Measurements from ENCODE around the gene LTA4H. TPM values are rescaled to one million over a fixed set of nuclear protein-coding genes. Genes with fewer than 3 reads are reported as not detected.
"Not testable (repeated sequence)": the region's sequence is repeated elsewhere in the genome, so short reads cannot be mapped to it uniquely, and the experiment has no call there.

Gene LTA4H
- total RNA-seq, 8 experiments from 2014 or later, result 56.7 to 258 (median 66.9) TPM

DNA sequence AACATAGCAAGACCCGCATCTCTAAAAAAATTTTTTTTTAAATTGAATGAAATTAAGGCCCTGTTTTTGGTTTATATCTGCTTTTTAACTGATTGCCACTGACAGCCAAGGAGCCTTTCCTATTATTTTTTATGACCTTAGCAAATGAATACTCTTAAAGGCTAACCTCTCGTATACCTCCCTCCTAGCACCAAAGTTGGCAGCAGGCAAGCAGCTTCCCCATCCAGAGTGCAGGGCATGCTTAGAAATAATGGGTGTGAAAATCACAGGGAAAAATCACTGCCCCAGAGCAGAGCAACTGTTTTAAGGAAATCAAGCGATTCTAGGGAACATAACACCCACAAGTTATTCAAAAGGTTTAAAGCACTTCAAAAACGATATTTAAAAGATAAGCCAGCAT is 59.9 kb downstream of the LTA4H start:
- Histone ChIP-seq H3K4me3 (no peak overlapping the region), H3K27ac (no peak overlapping the region), H3K4me1 (replicated peaks in 1 of 2) (peaks cover 10 to 11% of the 10 kb centered on the region in 2 donors)
- in situ Hi-C loops (cut with MboI; ENCODE audit: low pct_unique_long_range_greater_than_20kb in 2 of 9, low sequenced_read_pairs in 9 of 9, unreplicated experiment in 9 of 9), result loop anchor here in 2 of 9 experiments (25.0 kb wide), 2 partner anchors 363 to 388 kb away; no protein-coding TSS in a partner anchor
- ATAC-seq (replicated peaks in 6 of 8), result no peak
- 53 to 100% (median 92%) methylated on average over 1 to 4 of the region's 4 CpGs for WGBS, 10 experiments

DNA sequence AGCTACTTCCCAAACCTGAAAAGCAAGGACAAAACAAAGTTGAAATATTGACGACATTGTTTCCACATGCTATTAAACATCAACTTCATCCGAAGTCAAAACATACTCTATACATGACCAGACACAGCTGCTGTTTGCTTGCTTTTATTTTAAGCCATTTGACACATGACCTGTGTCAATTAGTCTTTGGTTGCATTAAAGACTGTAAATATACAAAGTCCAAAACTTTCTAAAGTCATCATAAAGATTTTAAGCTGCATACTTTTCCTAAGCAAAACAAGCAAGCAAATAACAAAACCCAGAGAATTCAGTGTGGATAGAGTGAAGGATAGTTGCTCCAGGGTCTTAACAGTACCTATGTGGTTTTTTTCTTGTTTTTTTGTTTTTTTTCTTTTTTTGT is 61.0 kb downstream of the LTA4H start:
- in situ Hi-C loops (cut with MboI; ENCODE audit: low pct_unique_long_range_greater_than_20kb in 2 of 9, low sequenced_read_pairs in 9 of 9, unreplicated experiment in 9 of 9), result no loop called here
- no peak for ATAC-seq (replicated peaks in 6 of 8)
- 84 to 100% (median 92%) methylated on average over 1 to 2 of the region's 2 CpGs; no CpG with 5 or more reads in 1 of the 10 experiments for WGBS, 10 experiments
- no peak overlapping the region for H3K27ac ChIP-seq
- peaks cover 10 to 11% of the 10 kb centered on the region in 2 donors for H3K4me1 ChIP-seq (replicated peaks in 1 of 2)
- H3K4me3 ChIP-seq, result no peak overlapping the region

DNA sequence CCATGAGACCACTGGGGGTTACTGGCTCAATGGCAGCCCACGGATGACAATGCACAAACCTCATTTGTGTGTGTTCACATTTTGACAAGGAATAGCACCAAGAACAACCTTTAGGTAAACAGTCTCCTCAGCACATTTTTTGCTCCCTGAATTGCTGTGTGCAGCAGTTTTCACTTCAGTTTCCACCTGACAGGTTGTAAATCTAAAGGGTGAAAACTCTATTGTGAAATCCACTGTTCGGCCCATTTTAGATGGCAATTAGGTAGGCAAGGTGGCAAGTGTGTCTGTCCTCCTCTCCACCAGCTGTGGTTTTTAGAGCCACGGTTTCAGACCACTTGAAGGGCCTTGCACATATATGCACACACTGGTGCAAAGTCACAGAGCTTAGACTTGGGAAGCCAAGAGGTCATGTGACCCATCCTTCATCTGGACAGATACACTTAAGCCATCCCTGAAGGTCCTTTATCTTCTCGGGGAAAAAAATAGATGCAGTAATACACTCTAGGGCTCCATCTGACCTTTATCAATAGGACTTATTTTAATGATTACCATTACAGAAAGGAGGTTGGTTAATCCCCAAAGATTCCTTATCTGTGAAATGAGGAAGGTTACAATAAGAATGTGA is 62.4 kb downstream of the LTA4H start:
- Histone ChIP-seq H3K4me1 (replicated peaks in 1 of 2) (peaks cover 10 to 11% of the 10 kb centered on the region in 2 donors), H3K4me3 (no peak overlapping the region), H3K27ac (no peak overlapping the region)
- 0 to 100% (median 39%) methylated on average over 1 to 3 of the region's 4 CpGs; no CpG with 5 or more reads in 3 of the 10 experiments for WGBS, 10 experiments
- in situ Hi-C loops (cut with MboI; ENCODE audit: low pct_unique_long_range_greater_than_20kb in 2 of 9, low sequenced_read_pairs in 9 of 9, unreplicated experiment in 9 of 9), result no loop called here
- ATAC-seq (replicated peaks in 6 of 8), result peak in 3 of 8 experiments; percentile 31 to 56 (median 52)

DNA sequence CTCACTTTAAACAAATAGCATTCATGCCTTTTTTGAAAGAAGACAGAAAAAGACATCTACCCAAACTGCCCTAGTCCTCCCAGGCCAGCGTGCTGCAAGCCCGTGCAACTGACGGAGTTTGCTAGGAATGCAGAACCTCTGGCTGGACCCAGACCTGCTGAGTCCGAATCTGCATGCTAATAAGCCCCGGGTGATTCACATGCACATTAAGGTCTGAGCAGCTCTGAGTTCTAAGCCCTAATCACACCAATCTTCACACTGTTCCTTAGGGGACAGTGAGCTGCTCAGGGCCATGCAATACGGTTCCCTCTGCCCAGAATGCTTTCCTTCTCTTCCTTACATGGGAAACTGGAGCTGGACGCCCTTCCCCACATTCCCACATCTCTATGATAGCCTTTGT is 64.5 kb downstream of the LTA4H start:
- no peak overlapping the region for H3K27ac ChIP-seq
- H3K4me1 ChIP-seq (replicated peaks in 1 of 2), result peaks cover 10 to 11% of the 10 kb centered on the region in 2 donors
- H3K4me3 ChIP-seq, result no peak overlapping the region
- WGBS, 10 experiments, result 10 to 90% (median 44%) methylated on average over 1 to 7 of the region's 7 CpGs; no CpG with 5 or more reads in 1 of the 10 experiments
- peak in 5 of 8 experiments; percentile 33 to 100 (median 91) for ATAC-seq (replicated peaks in 6 of 8)
- in situ Hi-C loops (cut with MboI; ENCODE audit: low pct_unique_long_range_greater_than_20kb in 2 of 9, low sequenced_read_pairs in 9 of 9, unreplicated experiment in 9 of 9), result no loop called here

DNA sequence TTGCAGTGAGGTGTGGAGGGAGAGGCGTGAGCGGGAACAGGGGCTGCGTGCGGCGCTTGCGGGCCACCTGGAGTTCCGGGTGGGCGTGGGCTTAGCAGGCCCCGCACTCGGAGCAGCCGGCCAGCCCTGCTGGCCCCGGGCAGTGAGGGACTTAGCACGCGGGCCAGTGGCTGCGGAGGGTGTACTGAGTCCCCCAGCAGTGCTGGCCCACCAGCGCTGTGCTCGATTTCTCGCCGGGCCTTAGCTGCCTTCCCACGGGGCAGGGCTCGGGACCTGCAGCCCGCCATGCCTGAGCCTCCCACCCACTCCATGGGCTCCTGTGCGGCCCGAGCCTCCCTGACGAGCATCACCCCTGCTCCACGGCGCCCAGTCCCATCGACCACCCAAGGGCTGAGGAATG is 66.3 kb downstream of the LTA4H start:
- H3K27ac ChIP-seq; H3K4me3 ChIP-seq; ATAC-seq (replicated peaks in 6 of 8); in situ Hi-C loops (cut with MboI; ENCODE audit: low pct_unique_long_range_greater_than_20kb in 2 of 9, low sequenced_read_pairs in 9 of 9, unreplicated experiment in 9 of 9): not testable (repeated sequence)
- H3K4me1 ChIP-seq (replicated peaks in 1 of 2), result peaks cover 10 to 11% of the 10 kb centered on the region in 2 donors
- WGBS, 10 experiments, result 95 to 100% methylated on average over 1 to 4 of the region's 28 CpGs; no CpG with 5 or more reads in 8 of the 10 experiments

DNA sequence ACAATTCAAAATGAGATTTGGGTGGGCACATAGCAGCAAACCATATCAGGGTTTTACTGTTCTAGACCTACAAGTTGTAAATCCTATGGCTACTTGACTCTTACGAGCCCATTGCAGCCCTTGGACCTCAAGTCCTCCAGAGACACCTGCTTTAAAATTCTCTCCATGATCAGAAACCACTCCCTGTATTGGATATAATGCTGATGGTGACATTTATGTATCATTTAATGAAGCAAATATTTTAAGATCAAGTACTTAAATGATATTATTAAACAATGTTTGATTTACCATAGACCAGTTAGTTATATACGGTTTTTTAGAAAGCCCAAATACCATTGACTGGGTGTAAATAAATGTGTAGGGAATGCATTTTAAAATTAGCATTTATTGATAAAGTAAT is 68.1 kb downstream of the LTA4H start:
- 82 to 100% (median 97%) methylated on average over 1 to 2 of the region's 2 CpGs; no CpG with 5 or more reads in 1 of the 10 experiments for WGBS, 10 experiments

DNA sequence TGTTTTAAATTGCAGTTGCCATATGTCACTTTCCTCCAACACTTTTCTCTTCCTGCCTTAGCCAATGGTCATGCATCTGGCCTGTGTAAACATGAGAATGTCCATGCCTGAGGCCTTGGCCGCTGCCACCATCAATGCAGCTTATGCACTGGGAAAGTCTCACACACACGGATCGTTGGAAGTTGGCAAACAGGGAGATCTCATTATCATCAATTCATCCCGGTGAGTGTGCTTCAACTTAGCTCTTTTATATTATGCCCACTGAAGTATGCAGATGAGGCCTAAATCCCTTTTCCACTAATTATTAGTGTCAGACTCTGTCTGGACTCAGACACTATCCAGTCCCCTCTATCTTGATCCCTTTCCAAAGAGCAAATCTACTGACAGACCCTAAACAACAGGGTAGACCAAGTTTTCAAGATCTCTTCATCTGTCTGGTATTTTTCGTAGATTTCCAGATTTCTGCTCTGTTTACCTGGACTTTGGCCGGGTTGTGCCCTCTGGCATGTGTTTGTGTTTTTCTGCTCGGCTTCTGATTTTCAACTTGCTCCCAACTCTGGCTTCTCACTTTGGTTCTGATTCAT is 69.0 kb downstream of the LTA4H start:
- WGBS, 10 experiments, result 33 to 100% (median 90%) methylated on average over 1 to 6 of the region's 7 CpGs; no CpG with 5 or more reads in 1 of the 10 experiments
- Histone ChIP-seq H3K27ac (no peak overlapping the region), H3K4me3 (no peak overlapping the region), H3K4me1 (replicated peaks in 1 of 2) (no peaks in the 10 kb centered on the region)
- ATAC-seq (replicated peaks in 6 of 8), result peak in 2 of 8 experiments; percentile 15 to 81
- in situ Hi-C loops (cut with MboI; ENCODE audit: low pct_unique_long_range_greater_than_20kb in 2 of 9, low sequenced_read_pairs in 9 of 9, unreplicated experiment in 9 of 9), result no loop called here

More for the DNA sequence above, 68.1 kb downstream of the LTA4H start:
- H3K4me3 ChIP-seq, result no peak overlapping the region
- in situ Hi-C loops (cut with MboI; ENCODE audit: low pct_unique_long_range_greater_than_20kb in 2 of 9, low sequenced_read_pairs in 9 of 9, unreplicated experiment in 9 of 9), result no loop called here
- no peak for ATAC-seq (replicated peaks in 6 of 8)
- no peaks in the 10 kb centered on the region for H3K4me1 ChIP-seq (replicated peaks in 1 of 2)
- H3K27ac ChIP-seq, result no peak overlapping the region

DNA sequence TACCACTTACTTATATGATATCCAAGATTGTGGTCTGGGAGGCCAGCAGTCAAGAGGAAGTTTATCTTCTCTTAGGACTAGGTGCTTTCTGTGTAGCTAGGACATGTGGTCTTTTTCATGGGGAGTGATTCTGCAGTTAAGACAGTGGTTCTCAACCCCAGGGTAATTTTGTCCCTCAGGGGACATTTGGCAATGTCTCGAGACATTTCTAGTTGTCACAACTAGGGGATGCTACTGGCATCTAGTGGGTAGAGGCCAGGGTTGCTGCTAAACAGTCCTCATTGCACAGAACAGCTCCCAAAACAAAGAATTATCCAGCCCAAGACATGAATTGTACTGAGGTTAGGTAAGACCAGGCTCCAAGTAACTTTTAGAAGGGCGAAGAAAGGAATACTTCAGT is 72.3 kb downstream of the LTA4H start:
- 53 to 100% (median 83%) methylated on average over 1 to 2 of the region's 2 CpGs; no CpG with 5 or more reads in 1 of the 10 experiments for WGBS, 10 experiments
- H3K27ac ChIP-seq, result no peak overlapping the region
- in situ Hi-C loops (cut with MboI; ENCODE audit: low pct_unique_long_range_greater_than_20kb in 2 of 9, low sequenced_read_pairs in 9 of 9, unreplicated experiment in 9 of 9), result no loop called here
- ATAC-seq (replicated peaks in 6 of 8), result peak in 1 of 8 experiments; percentile 11
- H3K4me1 ChIP-seq (replicated peaks in 1 of 2), result no peaks in the 10 kb centered on the region
- H3K4me3 ChIP-seq, result no peak overlapping the region

DNA sequence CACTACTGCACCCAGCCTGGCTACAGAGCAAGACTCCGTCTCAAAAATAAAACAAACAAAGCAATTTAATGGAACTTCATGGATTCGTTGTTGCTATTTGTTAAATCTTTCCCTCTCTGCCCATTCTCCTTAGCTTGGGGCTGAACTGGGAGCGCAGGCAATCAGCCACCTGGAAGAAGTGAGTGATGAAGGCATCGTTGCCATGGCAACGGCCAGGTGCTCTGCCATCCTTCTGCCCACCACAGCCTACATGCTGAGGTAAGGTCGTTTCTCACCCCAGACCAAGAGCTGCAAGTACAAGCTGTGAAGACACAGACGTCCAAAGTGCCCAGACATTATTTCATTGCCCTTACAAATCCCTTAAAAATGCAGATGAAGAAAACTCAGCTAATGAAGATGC is 73.2 kb downstream of the LTA4H start:
- no peak overlapping the region for H3K4me3 ChIP-seq
- 9 to 100% (median 80%) methylated on average over 1 to 6 of the region's 7 CpGs; no CpG with 5 or more reads in 2 of the 10 experiments for WGBS, 10 experiments
- no peaks in the 10 kb centered on the region for H3K4me1 ChIP-seq (replicated peaks in 1 of 2)
- in situ Hi-C loops (cut with MboI; ENCODE audit: low pct_unique_long_range_greater_than_20kb in 2 of 9, low sequenced_read_pairs in 9 of 9, unreplicated experiment in 9 of 9), result no loop called here
- no peak for ATAC-seq (replicated peaks in 6 of 8)
- H3K27ac ChIP-seq, result no peak overlapping the region

DNA sequence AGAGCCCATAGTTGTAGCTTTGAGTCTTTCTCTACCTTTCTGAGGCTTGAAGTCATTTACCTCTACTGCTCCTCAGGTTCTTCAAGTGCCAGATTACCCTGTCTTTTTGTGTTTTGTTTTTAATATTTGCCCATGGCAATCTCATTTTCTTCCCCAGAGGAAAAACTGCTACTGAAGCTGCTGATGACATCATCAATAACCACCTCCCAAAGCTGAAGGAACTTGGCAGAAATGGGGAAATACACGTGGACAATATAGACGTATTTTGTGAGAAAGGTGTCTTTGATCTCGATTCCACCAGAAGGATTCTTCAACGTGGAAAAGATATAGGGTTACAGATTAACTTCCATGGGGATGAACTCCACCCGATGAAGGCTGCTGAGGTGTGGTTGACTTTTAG is 75.1 kb downstream of the LTA4H start:
- H3K27ac ChIP-seq, result no peak overlapping the region

DNA sequence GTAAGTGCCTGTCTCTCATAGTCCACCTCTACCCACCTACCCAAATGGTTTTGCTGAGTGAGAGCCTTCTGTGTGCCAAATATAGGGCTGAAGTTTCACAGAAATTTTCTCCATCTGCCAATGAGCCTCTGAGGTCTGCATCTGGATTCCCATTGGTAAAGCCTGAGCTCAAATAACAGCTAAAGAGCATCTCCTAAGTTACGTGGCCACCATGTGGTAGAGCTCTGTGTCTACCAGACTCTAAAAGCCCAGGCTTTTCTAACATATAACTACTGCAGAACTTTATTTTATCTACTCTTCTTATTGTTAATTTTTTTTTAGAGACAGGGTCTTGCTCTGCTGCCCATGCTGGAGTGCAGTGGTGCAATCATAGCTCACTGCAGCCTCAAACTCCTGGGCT is 76.3 kb downstream of the LTA4H start:
- Histone ChIP-seq H3K4me3 (no peak overlapping the region), H3K4me1 (replicated peaks in 1 of 2) (no peaks in the 10 kb centered on the region), H3K27ac (no peak overlapping the region)
- in situ Hi-C loops (cut with MboI; ENCODE audit: low pct_unique_long_range_greater_than_20kb in 2 of 9, low sequenced_read_pairs in 9 of 9, unreplicated experiment in 9 of 9), result no loop called here
- ATAC-seq (replicated peaks in 6 of 8), result peak in 2 of 8 experiments; percentile 22 to 95
- WGBS, 10 experiments, result 80 to 100% (median 80%) methylated on average over 1 of the region's 1 CpG; no CpG with 5 or more reads in 7 of the 10 experiments

More for the DNA sequence above, 75.1 kb downstream of the LTA4H start:
- WGBS, 10 experiments, result 7 to 90% (median 60%) methylated on average over 1 to 5 of the region's 5 CpGs
- no peaks in the 10 kb centered on the region for H3K4me1 ChIP-seq (replicated peaks in 1 of 2)
- in situ Hi-C loops (cut with MboI; ENCODE audit: low pct_unique_long_range_greater_than_20kb in 2 of 9, low sequenced_read_pairs in 9 of 9, unreplicated experiment in 9 of 9), result no loop called here
- H3K4me3 ChIP-seq, result no peak overlapping the region
- ATAC-seq (replicated peaks in 6 of 8), result no peak

DNA sequence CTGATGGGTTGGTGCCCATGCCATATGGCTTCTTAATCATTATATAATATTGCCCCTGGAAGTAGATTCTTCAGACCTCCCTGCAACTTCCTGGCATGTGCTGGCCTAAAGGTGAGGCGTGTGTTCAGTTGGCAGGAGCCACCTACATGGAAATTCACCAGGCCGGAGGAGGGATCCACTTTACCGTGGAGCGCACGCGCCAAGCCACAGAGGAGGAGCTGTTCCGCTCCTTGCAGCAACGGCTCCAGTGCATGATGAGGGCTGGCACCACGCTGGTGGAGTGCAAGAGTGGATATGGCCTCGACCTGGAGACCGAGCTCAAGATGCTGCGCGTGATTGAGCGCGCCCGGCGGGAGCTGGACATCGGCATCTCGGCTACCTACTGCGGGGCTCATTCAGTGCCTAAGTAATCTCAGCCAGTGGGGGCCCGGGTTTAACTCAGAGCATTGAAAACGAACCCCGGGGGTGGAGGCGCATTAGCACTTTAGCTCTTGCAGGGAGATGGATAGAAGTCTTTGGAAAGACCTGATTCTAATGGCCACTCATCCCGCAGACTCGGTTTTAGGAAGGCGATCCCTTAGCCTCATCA is 78.7 kb downstream of the LTA4H start:
- no peak for ATAC-seq (replicated peaks in 6 of 8)
- in situ Hi-C loops (cut with MboI; ENCODE audit: low pct_unique_long_range_greater_than_20kb in 2 of 9, low sequenced_read_pairs in 9 of 9, unreplicated experiment in 9 of 9), result no loop called here
- Histone ChIP-seq H3K4me1 (replicated peaks in 1 of 2) (no peaks in the 10 kb centered on the region), H3K27ac (no peak overlapping the region), H3K4me3 (no peak overlapping the region)
- 39 to 87% (median 79%) methylated on average over 2 to 15 of the region's 27 CpGs; no CpG with 5 or more reads in 4 of the 10 experiments for WGBS, 10 experiments

DNA sequence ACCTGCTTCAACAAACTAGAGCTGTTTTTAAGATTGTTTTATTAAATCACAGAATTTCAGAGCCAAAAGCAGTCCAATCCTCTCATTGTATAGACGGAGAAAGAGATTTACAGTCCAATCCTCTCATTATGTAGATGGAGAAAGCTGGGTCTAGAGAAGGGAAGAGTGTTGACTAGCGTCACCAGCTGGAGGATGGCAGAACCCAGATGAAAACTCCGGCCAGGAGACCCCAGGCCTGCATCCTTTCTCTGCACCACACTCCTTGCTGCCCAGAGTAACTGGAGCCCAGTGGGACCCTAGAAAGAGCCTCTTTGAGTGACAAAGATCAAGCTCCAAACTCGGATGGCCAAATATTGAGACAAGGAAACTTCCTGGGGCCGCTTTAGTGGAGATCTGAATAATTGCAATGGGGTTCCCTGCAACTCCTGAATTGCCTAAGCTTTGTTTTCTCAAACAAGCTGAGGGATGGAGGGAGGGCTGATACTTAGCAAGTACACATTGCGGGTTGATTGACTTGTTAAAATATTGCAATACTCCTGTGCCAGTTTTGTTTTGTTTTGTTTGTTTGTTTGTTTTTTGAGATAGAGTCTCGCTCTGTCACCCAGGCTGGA is 79.7 kb downstream of the LTA4H start:
- H3K4me3 ChIP-seq, result no peak overlapping the region
- H3K27ac ChIP-seq, result no peak overlapping the region
- 33 to 90% (median 80%) methylated on average over 1 to 5 of the region's 7 CpGs; no CpG with 5 or more reads in 1 of the 10 experiments for WGBS, 10 experiments
- in situ Hi-C loops (cut with MboI; ENCODE audit: low pct_unique_long_range_greater_than_20kb in 2 of 9, low sequenced_read_pairs in 9 of 9, unreplicated experiment in 9 of 9), result no loop called here
- ATAC-seq (replicated peaks in 6 of 8), result no peak
- no peaks in the 10 kb centered on the region for H3K4me1 ChIP-seq (replicated peaks in 1 of 2)
